Osteoblast (primary cell): ENCODE results near the gene NPB. TPM values are rescaled to one million over a fixed set of nuclear protein-coding genes. Genes with fewer than 3 reads are reported as not detected.

Experiments used
- DNase-seq: peaks from one replicate; pipeline ENCODE4 v3.0.0; 2011; ENCODE audit warnings: low spot score, mixed read lengths; ENCODE audit not compliant: insufficient read length; ENCODE audit errors: missing footprints
- H2AFZ ChIP-seq: 2 replicates; pipeline ENCODE4 v1.6.0; 2011; ENCODE audit warnings: mild to moderate bottlenecking, low read length
- H3K27ac ChIP-seq: 2 replicates; pipeline ENCODE4 v1.5.1; 2011; ENCODE audit warnings: mild to moderate bottlenecking, low read depth, low read length, moderate library complexity
- H3K27me3 ChIP-seq: 2 replicates; pipeline ENCODE4 v1.6.0; 2012; ENCODE audit warnings: mild to moderate bottlenecking, control low read depth, inconsistent platforms, low read length, moderate library complexity; ENCODE audit not compliant: insufficient read depth
- H3K36me3 ChIP-seq: 2 replicates; pipeline ENCODE4 v1.5.1; 2011; ENCODE audit warnings: mild to moderate bottlenecking, low read length, control low read depth, moderate library complexity; ENCODE audit not compliant: insufficient read depth
- H3K4me1 ChIP-seq: 2 replicates; pipeline ENCODE4 v1.5.1; 2011; ENCODE audit warnings: mild to moderate bottlenecking, low read length, control low read depth, moderate library complexity; ENCODE audit not compliant: insufficient read depth
- H3K4me2 ChIP-seq: 2 replicates; pipeline ENCODE4 v1.6.0; 2011; ENCODE audit warnings: mild to moderate bottlenecking, low read length; ENCODE audit not compliant: insufficient read depth
- H3K4me3 ChIP-seq: fragments of 200-600 bp; sonication (generic); 3 replicates; pipeline ENCODE4 v1.5.1; 2012; ENCODE audit warnings: mild to moderate bottlenecking, low read length, inconsistent platforms; ENCODE audit not compliant: insufficient read depth
- H3K79me2 ChIP-seq: 2 replicates; pipeline ENCODE4 v1.6.0; 2012; ENCODE audit warnings: mild to moderate bottlenecking, low read length, control low read depth, inconsistent platforms; ENCODE audit not compliant: insufficient read depth
- H3K9me3 ChIP-seq: 2 replicates; pipeline ENCODE4 v1.5.1; 2011; ENCODE audit warnings: low read depth, low read length, control low read depth
- H4K20me1 ChIP-seq: 2 replicates; pipeline ENCODE4 v1.6.0; 2012; ENCODE audit warnings: mild to moderate bottlenecking, low read length, control low read depth; ENCODE audit not compliant: insufficient read depth
- CTCF ChIP-seq: IDR thresholded peaks from 2 replicates; pipeline ENCODE4 v1.5.1; 2011; ENCODE audit warnings: mild to moderate bottlenecking, low read depth, low read length, moderate library complexity; ENCODE audit errors: extremely low read depth
- total RNA-seq: library from RNA; depleted of rRNA; stranded (reverse); fragments of >200 nt; gene quantifications from 2 replicates; pipeline ENCODE4 v1.2.3, GENCODE V29; 2012

NPB gene
- total RNA-seq, 1 donor, result under 0.01 TPM

GRCh38 chr17:81939881-81940385 lies 37.9 kb downstream of the NPB start:
- TF ChIP-seq CTCF, result no peak
- H3K27ac ChIP-seq, result no peak overlapping the region
- no peaks in the 10 kb centered on the region for H3K9me3 ChIP-seq
- H3K27me3 ChIP-seq, result peaks cover 7% of the 10 kb centered on the region
- peaks cover under 1% of the 10 kb centered on the region for H3K36me3 ChIP-seq
- peaks cover 6% of the 10 kb centered on the region for H3K4me1 ChIP-seq
- peaks cover 6% of the 10 kb centered on the region for H3K79me2 ChIP-seq
- peak overlapping the region; percentile 37 for H2AFZ ChIP-seq
- DNase-seq, result no peak
- peaks cover 5% of the 10 kb centered on the region for H4K20me1 ChIP-seq
- H3K4me3 ChIP-seq, result no peak overlapping the region
- H3K4me2 ChIP-seq, result peak overlapping the region; percentile 29

DNA sequence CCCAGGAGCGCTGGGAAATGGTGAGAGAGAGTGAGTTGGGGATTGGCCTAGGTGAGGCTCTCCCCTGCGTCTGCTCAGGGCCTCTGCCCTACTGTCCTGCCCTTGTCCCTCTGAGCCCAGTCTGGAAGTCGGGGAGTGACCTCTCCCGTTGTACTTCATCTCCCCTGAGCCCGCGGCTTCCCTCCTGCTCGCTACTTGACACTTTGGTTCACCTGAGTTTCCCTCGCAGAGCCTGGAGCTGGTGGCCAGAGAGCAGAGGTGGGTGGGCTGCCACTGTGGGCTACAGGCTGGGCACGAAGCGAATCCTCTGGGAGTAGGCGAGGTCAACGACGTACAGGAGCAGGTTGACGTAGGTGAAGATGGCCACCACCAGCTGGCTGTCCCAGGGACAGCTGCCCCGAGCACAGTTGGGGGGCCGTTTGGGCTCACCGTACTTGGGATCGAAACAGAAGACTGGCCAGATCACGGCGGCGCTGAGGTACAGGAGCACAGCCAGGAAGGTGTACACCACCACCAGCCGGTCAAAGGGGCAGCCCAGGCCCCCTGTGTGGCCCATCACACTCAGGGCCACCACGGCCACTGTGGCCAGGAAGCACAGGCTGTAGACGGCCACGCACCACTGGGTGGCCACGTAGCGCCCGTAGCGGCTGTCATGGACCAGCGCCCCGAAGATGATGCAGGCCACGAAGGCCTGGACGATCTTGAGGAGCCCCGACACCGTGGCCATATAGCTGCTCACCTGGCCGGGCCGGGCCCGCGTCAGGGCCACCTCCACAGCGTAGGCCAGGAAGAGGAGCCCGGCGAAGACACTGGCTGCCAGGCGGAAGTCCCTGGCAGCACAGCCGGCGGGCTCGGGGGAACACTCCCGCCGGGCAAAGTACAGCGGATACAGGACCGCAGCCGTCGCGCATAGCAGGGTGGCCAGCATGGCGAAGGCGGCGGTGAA lies 38.8 kb downstream of the NPB start:
- peaks cover 6% of the 10 kb centered on the region for H3K4me1 ChIP-seq
- no peak for TF ChIP-seq CTCF
- H3K9me3 ChIP-seq, result no peaks in the 10 kb centered on the region

GRCh38 chr17:81941484-81942166 lies 39.6 kb downstream of the NPB start:
- Histone ChIP-seq H3K79me2 (peaks cover 3% of the 10 kb centered on the region), H3K4me3 (no peak overlapping the region), H3K4me2 (no peak overlapping the region), H3K36me3 (no peaks in the 10 kb centered on the region), H3K27ac (no peak overlapping the region), H3K9me3 (no peaks in the 10 kb centered on the region), H3K27me3 (peaks cover 7% of the 10 kb centered on the region), H4K20me1 (no peaks in the 10 kb centered on the region), H3K4me1 (peaks cover 3% of the 10 kb centered on the region), H2AFZ (no peak overlapping the region)
- no peak for TF ChIP-seq CTCF
- no peak for DNase-seq

More for the DNA sequence above, 38.8 kb downstream of the NPB start:
- no peak overlapping the region for H3K4me3 ChIP-seq
- H3K36me3 ChIP-seq, result no peaks in the 10 kb centered on the region
- no peaks in the 10 kb centered on the region for H4K20me1 ChIP-seq
- H3K79me2 ChIP-seq, result peaks cover 6% of the 10 kb centered on the region
- H3K27ac ChIP-seq, result no peak overlapping the region
- DNase-seq, result no peak
- peaks cover 7% of the 10 kb centered on the region for H3K27me3 ChIP-seq
- H3K4me2 ChIP-seq, result no peak overlapping the region
- H2AFZ ChIP-seq, result no peak overlapping the region

GRCh38 chr17:81942167-81942553 lies 40.1 kb downstream of the NPB start:
- Histone ChIP-seq H3K27ac (no peak overlapping the region), H3K4me1 (no peaks in the 10 kb centered on the region), H3K4me2 (no peak overlapping the region), H2AFZ (no peak overlapping the region), H3K4me3 (no peak overlapping the region), H3K36me3 (no peaks in the 10 kb centered on the region), H3K79me2 (no peaks in the 10 kb centered on the region), H4K20me1 (no peaks in the 10 kb centered on the region), H3K27me3 (peaks cover 7% of the 10 kb centered on the region), H3K9me3 (no peaks in the 10 kb centered on the region)
- TF ChIP-seq CTCF, result no peak
- DNase-seq, result no peak
